H1 (cell line): ENCODE measurements around the gene CGREF1. TPM values are rescaled to one million over a fixed set of nuclear protein-coding genes. Genes with fewer than 3 reads are reported as not detected.

ENCODE experiments used
- CTCF ChIA-PET: fragments of 300-600 bp; sonication (Branson Sonifier 250); formaldehyde crosslinking; loops from one replicate; lab custom pipeline; 2021; ENCODE audit not compliant: partially characterized antibody; lab: Charles Lee
- POLR2A ChIA-PET: fragments of 300-600 bp; sonication (Branson Sonifier 250); formaldehyde crosslinking; loops from one replicate; lab custom pipeline; 2021; ENCODE audit warnings: inconsistent platforms; ENCODE audit not compliant: partially characterized antibody; lab: Charles Lee
- DNase-seq, 2 experiments: peaks; one replicate each; pipeline versions ENCODE4 v3.0.0 to v3.0.0-alpha.2; 2010 to 2022; ENCODE audit warnings: low spot score in 2 of 2, low read depth in 1 of 2, mixed read lengths in 1 of 2
- FAIRE-seq: peaks from 2 replicates; lab custom pipeline; 2011; peaks lifted over from hg19 to GRCh38; lab: Jason Lieb, UNC
- H2AFZ ChIP-seq: 2 replicates; pipeline ENCODE4 v1.8.1; 2012; ENCODE audit warnings: low read length, inconsistent platforms
- H2AK5ac ChIP-seq: 2 replicates; pipeline ENCODE4 v1.6.1; 2013; ENCODE audit warnings: low read depth, low read length
- H2BK120ac ChIP-seq: replicated peaks from 2 replicates; pipeline ENCODE3; 2013; ENCODE audit warnings: low read depth, low read length, inconsistent platforms
- H2BK12ac ChIP-seq: 2 replicates; pipeline ENCODE4 v1.6.1; 2013; ENCODE audit warnings: low read depth, low read length
- H2BK15ac ChIP-seq: 2 replicates; pipeline ENCODE4 v1.6.1; 2013; ENCODE audit warnings: low read length
- H2BK20ac ChIP-seq: 2 replicates; pipeline ENCODE4 v1.6.1; 2013; ENCODE audit warnings: low read length
- H2BK5ac ChIP-seq: 2 replicates; pipeline ENCODE4 v1.6.1; 2013; ENCODE audit warnings: low read depth, low read length
- H3K14ac ChIP-seq: 2 replicates; pipeline ENCODE4 v1.6.1; 2013; ENCODE audit warnings: inconsistent platforms; ENCODE audit not compliant: insufficient read length
- H3K18ac ChIP-seq: 2 replicates; pipeline ENCODE4 v1.6.1; 2013; ENCODE audit warnings: low read length; ENCODE audit errors: extremely low read depth
- H3K23ac ChIP-seq: 2 replicates; pipeline ENCODE4 v1.6.1; 2013; ENCODE audit warnings: inconsistent platforms; ENCODE audit not compliant: insufficient read length
- H3K23me2 ChIP-seq: 2 replicates; pipeline ENCODE4 v1.6.1; 2013; ENCODE audit warnings: low read depth, low read length
- H3K27ac ChIP-seq: 2 replicates; pipeline ENCODE4 v1.6.1; 2011; ENCODE audit warnings: low read depth, low read length, inconsistent platforms
- H3K27me3 ChIP-seq, 4 experiments: replicated peaks in 1 of 4; 1 replicate in 1 of 4; 2 replicates in 3 of 4; pipeline versions ENCODE4 v1.6.1 to v1.8.1; 2011 to 2013; ENCODE audit warnings: low read length in 3 of 4, mild to moderate bottlenecking in 3 of 4, inconsistent platforms in 2 of 4, mixed read lengths in 2 of 4, moderate library complexity in 1 of 4; ENCODE audit not compliant: control insufficient read depth in 3 of 4, insufficient read depth in 3 of 4; ENCODE audit errors: extremely low read depth in 1 of 4
- H3K36me3 ChIP-seq, 4 experiments: 2 replicates each; pipeline versions ENCODE4 v1.6.1 to v1.8.1; 2011 to 2013; ENCODE audit warnings: mild to moderate bottlenecking in 4 of 4, low read length in 3 of 4, moderate library complexity in 2 of 4, control low read depth in 1 of 4, inconsistent platforms in 1 of 4; ENCODE audit not compliant: insufficient read depth in 4 of 4, control insufficient read depth in 2 of 4
- H3K4ac ChIP-seq: replicated peaks from 2 replicates; pipeline ENCODE3; 2013; ENCODE audit warnings: low read length, low read depth, mixed read lengths, inconsistent platforms; ENCODE audit not compliant: insufficient read length
- H3K4me1 ChIP-seq, 4 experiments: replicated peaks in 1 of 4; 1 replicate in 1 of 4; 2 replicates in 3 of 4; pipeline versions ENCODE4 v1.6.1 to v1.8.1; 2011 to 2013; ENCODE audit warnings: low read length in 3 of 4, inconsistent platforms in 2 of 4, mixed read lengths in 1 of 4; ENCODE audit not compliant: insufficient read depth in 4 of 4, control insufficient read depth in 3 of 4
- H3K4me2 ChIP-seq, 2 experiments: 2 replicates each; pipeline versions ENCODE4 v1.6.1 to v1.8.1; 2011 to 2013; ENCODE audit warnings: low read depth in 2 of 2, low read length in 2 of 2, control low read depth in 1 of 2, inconsistent platforms in 1 of 2, mild to moderate bottlenecking in 1 of 2; ENCODE audit not compliant: insufficient read depth in 1 of 2
- H3K4me3 ChIP-seq, 4 experiments: fragments of 200-600, 300-600 bp in 1 of 4; sonication (generic), shearing (Covaris generic), sonication (Bioruptor Twin) in 1 of 4; 2 replicates each; pipeline versions ENCODE4 v1.5.1 to v1.8.1; 2011 to 2016; ENCODE audit warnings: low read length in 4 of 4, low read depth in 3 of 4, control low read depth in 2 of 4, inconsistent platforms in 2 of 4, mild to moderate bottlenecking in 2 of 4, mixed read lengths in 1 of 4, moderate library complexity in 1 of 4; ENCODE audit not compliant: insufficient read depth in 2 of 4; ENCODE audit errors: extremely low read depth in 1 of 4
- H3K56ac ChIP-seq: replicated peaks from 2 replicates; pipeline ENCODE3; 2013; ENCODE audit warnings: low read depth, mild to moderate bottlenecking, mixed read lengths, low read length, inconsistent platforms; ENCODE audit not compliant: insufficient read length
- H3K79me1 ChIP-seq: 2 replicates; pipeline ENCODE4 v1.6.1; 2013; ENCODE audit warnings: low read depth, low read length, control low read depth
- H3K79me2 ChIP-seq, 2 experiments: 2 replicates each; pipeline versions ENCODE4 v1.6.1 to v1.8.1; 2012 to 2013; ENCODE audit warnings: low read length in 2 of 2, mild to moderate bottlenecking in 2 of 2, inconsistent platforms in 1 of 2; ENCODE audit not compliant: insufficient read depth in 2 of 2, control insufficient read depth in 1 of 2
- H3K9ac ChIP-seq, 4 experiments: replicated peaks in 1 of 4; 1 replicate in 1 of 4; 2 replicates in 3 of 4; pipeline versions ENCODE4 v1.6.1 to v1.8.1; 2011 to 2013; ENCODE audit warnings: low read depth in 3 of 4, low read length in 3 of 4, control low read depth in 2 of 4, mild to moderate bottlenecking in 2 of 4, moderate library complexity in 2 of 4, inconsistent platforms in 1 of 4; ENCODE audit errors: extremely low read depth in 1 of 4
- H3K9me3 ChIP-seq, 2 experiments: 2 replicates each; pipeline versions ENCODE4 v1.6.1 to v1.8.1; 2012 to 2013; ENCODE audit warnings: mild to moderate bottlenecking in 2 of 2, moderate library complexity in 2 of 2, control low read depth in 1 of 2, inconsistent platforms in 1 of 2, low read depth in 1 of 2, low read length in 1 of 2, mixed read lengths in 1 of 2; ENCODE audit not compliant: insufficient read depth in 2 of 2
- H4K20me1 ChIP-seq, 2 experiments: replicated peaks in 1 of 2; 2 replicates each; pipeline versions ENCODE3 to v1.8.1; 2011 to 2013; ENCODE audit warnings: inconsistent platforms in 2 of 2, low read length in 2 of 2, mild to moderate bottlenecking in 1 of 2; ENCODE audit not compliant: insufficient read depth in 2 of 2, control insufficient read depth in 1 of 2
- H4K5ac ChIP-seq: 2 replicates; pipeline ENCODE4 v1.6.1; 2013; ENCODE audit warnings: low read length, low read depth, mixed read lengths, inconsistent platforms; ENCODE audit not compliant: insufficient read length
- H4K8ac ChIP-seq: 2 replicates; pipeline ENCODE4 v1.8.0; 2013; ENCODE audit warnings: mild to moderate bottlenecking, moderate library complexity, low read length, inconsistent platforms; ENCODE audit not compliant: insufficient read depth; ENCODE audit errors: extremely low read depth
- H4K91ac ChIP-seq: replicated peaks from 2 replicates; pipeline ENCODE3; 2013; ENCODE audit warnings: low read length, mixed read lengths, inconsistent platforms; ENCODE audit not compliant: insufficient read length
- CREB1 ChIP-seq: IDR thresholded peaks from 2 replicates; pipeline ENCODE4 v1.6.1; 2012; ENCODE audit warnings: inconsistent platforms
- WGBS, 2 experiments: shearing (Covaris generic) in 1 of 2; methylation state at CpG; one replicate each; pipeline versions ENCODE4 v1.1.6 to v1.1.7; 2013 to 2015; ENCODE audit warnings: low lambda C conversion rate in 2 of 2, mixed read lengths in 2 of 2, inconsistent platforms in 1 of 2, low coverage in 1 of 2, missing lambda C conversion rate in 1 of 2; ENCODE audit not compliant: insufficient replicate concordance in 2 of 2, insufficient coverage in 1 of 2, insufficient read length in 1 of 2; ENCODE audit errors: extremely low coverage in 1 of 2, missing lambda C conversion rate in 1 of 2; 5-methylcytosine and 5-hydroxymethylcytosine counted together
- polyA plus RNA-seq, 7 experiments: library from polyadenylated mRNA; depleted of rRNA in 3 of 7; stranded (reverse) in 5 of 7; unstranded in 2 of 7; fragments of >200 nt in 5 of 7; fragments of 200-250 nt in 2 of 7; gene quantifications; 1 replicate in 5 of 7; 2 replicates in 1 of 7; 4 replicates in 1 of 7; pipeline versions ENCODE4 v1.2.1 to v1.2.3, GENCODE V29; 2011 to 2013; ENCODE audit warnings: missing spikeins in 2 of 7, mixed read lengths in 2 of 7
- total RNA-seq: library from RNA; stranded (reverse); fragmentation: NEBNext Ultra II Directional; extraction: Animal tissue kit (Norgen Biotek cat#: 25700); gene quantifications from 2 replicates; pipeline ENCODE4 v1.2.1, GENCODE V29; 2021

Gene CGREF1
- total and polyA plus RNA-seq, 2 of the 8 experiments (the other 6 are each of a cell fraction or from before 2014, with no cell fraction given) = 2.5 to 3.4 TPM

DNA sequence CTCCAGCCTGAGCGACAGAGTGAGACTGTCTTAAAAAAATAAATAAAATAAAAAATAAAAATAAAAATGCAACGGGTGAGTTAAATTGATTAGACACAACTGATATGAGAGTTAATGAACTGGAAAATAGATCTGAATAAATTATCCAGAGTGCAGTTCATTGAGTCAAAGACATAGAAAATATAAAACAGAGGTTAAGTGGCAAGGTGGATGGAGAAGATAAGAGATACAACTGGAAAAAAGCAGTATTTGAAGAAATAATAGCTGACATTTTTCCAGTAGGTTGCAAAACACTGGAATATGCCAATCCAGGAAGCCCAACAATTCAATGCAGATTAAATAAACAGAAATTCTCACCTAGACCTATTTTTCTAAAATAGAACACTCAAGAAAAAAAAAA lies 10.7 kb downstream of the CGREF1 start:
- no peak overlapping the region for H2BK5ac ChIP-seq
- no peak overlapping the region for H3K27ac ChIP-seq
- no peak overlapping the region for H2BK120ac ChIP-seq
- no peak overlapping the region for H2AK5ac ChIP-seq
- H3K9ac ChIP-seq = no peak overlapping the region
- DNase-seq = no peak
- H3K23me2 ChIP-seq = no peaks in the 10 kb centered on the region
- no peak overlapping the region for H3K23ac ChIP-seq
- no peak overlapping the region for H3K56ac ChIP-seq
- no peaks in the 10 kb centered on the region; a peak in 1 of 7 replicates for H3K4me1 ChIP-seq
- no peak overlapping the region for H3K4me2 ChIP-seq
- no peak overlapping the region for H4K91ac ChIP-seq
- CTCF ChIA-PET = interaction anchor here (0.6 to 9.5 kb wide), 9 partner anchors 8 to 177 kb away, joined by 3 to 120 read pairs (median 5); partner anchors contain the start of gene KHK
- H4K5ac ChIP-seq = no peak overlapping the region
- no peaks in the 10 kb centered on the region for H3K79me1 ChIP-seq
- no peaks in the 10 kb centered on the region for H3K9me3 ChIP-seq
- H2BK12ac ChIP-seq = no peak overlapping the region
- H2BK15ac ChIP-seq = no peak overlapping the region
- no peak overlapping the region for H3K18ac ChIP-seq
- no peaks in the 10 kb centered on the region for H4K20me1 ChIP-seq
- no peaks in the 10 kb centered on the region; a peak in 1 of 7 replicates for H3K27me3 ChIP-seq
- H3K79me2 ChIP-seq = no peaks in the 10 kb centered on the region
- H4K8ac ChIP-seq = no peak overlapping the region
- 94% methylated on average over 2 of the region's 2 CpGs; no CpG with 5 or more reads in 1 of the 2 experiments for WGBS, 2 experiments
- H3K14ac ChIP-seq = no peak overlapping the region
- H2BK20ac ChIP-seq = no peak overlapping the region
- no peak for FAIRE-seq
- H2AFZ ChIP-seq = no peak overlapping the region
- no peak overlapping the region for H3K4me3 ChIP-seq
- no peak overlapping the region for H3K4ac ChIP-seq
- POLR2A ChIA-PET = interaction anchor here (1.7 kb wide), 1 partner anchor 25 kb away, joined by 4 read pairs; no protein-coding TSS in a partner anchor
- no peaks in the 10 kb centered on the region for H3K36me3 ChIP-seq
- TF ChIP-seq CREB1 = no peak
